Body of pancreas (tissue), 4 donors: ENCODE measurements around the gene TMEM255B.

Experiments
- CTCF ChIP-seq, 7 experiments: fragments of 450-650 bp in 4 of 7; fragments of 200-600 bp in 3 of 7; sonication (generic) in 3 of 7; IDR thresholded peaks; one replicate each; pipeline ENCODE4 v1.5.1; 2016 to 2019; ENCODE audit warnings: antibody characterized with exemption in 7 of 7
- POLR2A ChIP-seq, 3 donors: fragments of 450-650 bp; IDR thresholded peaks; one replicate each; pipeline ENCODE4 v1.6.1; 2016; ENCODE audit warnings: antibody characterized with exemption in 3 of 3, mild to moderate bottlenecking in 2 of 3

- TF ChIP-seq CTCF (IDR thresholded peaks at IDR 0.05) (no peak), POLR2A (IDR thresholded peaks at IDR 0.05) (no peak)
Measured at GRCh38 chr13:113762075-113762474, 3.0 kb downstream of the TMEM255B start.
